OCI-LY7 (cell line): ENCODE results near the gene TMEM255B. TPM values are rescaled to one million over a fixed set of nuclear protein-coding genes. Genes with fewer than 3 reads are reported as not detected.

ENCODE experiments used
- BruUV-seq: library from RNA; stranded (reverse); fragments of 400-500 nt; replicated peaks from 2 replicates; lab custom pipeline; 2021; lab: Mats Ljungman, UMichigan
- CTCF ChIA-PET: fragments of 300-600 bp; sonication (Branson Sonifier 250); formaldehyde crosslinking; loops from one replicate; lab custom pipeline; 2022; ENCODE audit warnings: antibody characterized with exemption; ENCODE audit not compliant: unreplicated experiment; lab: Charles Lee
- POLR2A ChIA-PET: fragments of 300-600 bp; sonication (Branson Sonifier 250); formaldehyde crosslinking; loops from one replicate; lab custom pipeline; 2022; ENCODE audit warnings: antibody characterized with exemption; lab: Charles Lee
- DNase-seq: peaks from one replicate; pipeline ENCODE4 v3.0.0-alpha.2; 2015; ENCODE audit warnings: low spot score
- H2AFZ ChIP-seq: fragments of 200-600 bp; sonication (generic), shearing (Covaris generic); 2 replicates; pipeline ENCODE4 v1.6.1; 2014; ENCODE audit warnings: mild to moderate bottlenecking, antibody characterized with exemption, low read length, moderate library complexity
- H3K27ac ChIP-seq: fragments of 200-600 bp; sonication (generic); 2 replicates; pipeline ENCODE4 v1.5.1; 2014; ENCODE audit warnings: mixed run types, low read depth, mild to moderate bottlenecking, moderate library complexity, low read length, inconsistent platforms; ENCODE audit not compliant: poor library complexity, severe bottlenecking
- H3K36me3 ChIP-seq: fragments of 200-600 bp; sonication (generic); 2 replicates; pipeline ENCODE4 v1.6.1; 2014; ENCODE audit warnings: mild to moderate bottlenecking, antibody characterized with exemption, low read length, moderate library complexity, mixed read lengths; ENCODE audit not compliant: insufficient read depth
- H3K4me1 ChIP-seq: fragments of 200-600 bp; sonication (generic); 2 replicates; pipeline ENCODE4 v1.5.1; 2014; ENCODE audit warnings: mild to moderate bottlenecking, low read length; ENCODE audit not compliant: insufficient read depth, poor library complexity, severe bottlenecking
- H3K4me2 ChIP-seq: fragments of 200-600 bp; sonication (generic); 2 replicates; pipeline ENCODE4 v1.6.1; 2014; ENCODE audit warnings: mild to moderate bottlenecking, low read length
- H3K4me3 ChIP-seq: fragments of 200-600 bp; sonication (generic); 2 replicates; pipeline ENCODE4 v1.5.1; 2014; ENCODE audit warnings: mild to moderate bottlenecking, low read depth, low read length; ENCODE audit not compliant: poor library complexity, severe bottlenecking
- H3K79me2 ChIP-seq: fragments of 200-600 bp; sonication (generic); 2 replicates; pipeline ENCODE4 v1.6.1; 2016; ENCODE audit warnings: low read depth, mild to moderate bottlenecking, low read length, moderate library complexity, mixed read lengths; ENCODE audit not compliant: insufficient read depth
- H3K9me2 ChIP-seq: fragments of 200-600 bp; sonication (generic); 2 replicates; pipeline ENCODE4 v1.6.1; 2016; ENCODE audit warnings: mild to moderate bottlenecking, low read length, mixed read lengths; ENCODE audit not compliant: insufficient read depth
- H3K9me3 ChIP-seq: fragments of 200-600 bp; sonication (generic); 2 replicates; pipeline ENCODE4 v1.6.1; 2014; ENCODE audit warnings: mild to moderate bottlenecking, mixed run types, low read length, mixed read lengths
- H4K20me1 ChIP-seq: fragments of 200-600 bp; sonication (generic); 2 replicates; pipeline ENCODE4 v1.6.1; 2014; ENCODE audit warnings: mild to moderate bottlenecking, antibody characterized with exemption, low read length, moderate library complexity, mixed read lengths; ENCODE audit not compliant: insufficient read depth
- EZH2phosphoT487 ChIP-seq: fragments of 200-600 bp; sonication (generic); IDR thresholded peaks from 2 replicates; pipeline ENCODE4 v1.6.1; 2018; ENCODE audit warnings: low read depth, borderline replicate concordance, mild to moderate bottlenecking, mixed run types, antibody characterized with exemption, low read length, moderate library complexity, mixed read lengths
- intact Hi-C: fragments of 100-400 bp; cut with micrococcal nuclease; formaldehyde crosslinking; loops from one replicate; pipeline ENCODE4 v1.10.0; 2022; ENCODE audit not compliant: unreplicated experiment
- total RNA-seq, 2 experiments: library from RNA; depleted of rRNA in 1 of 2; stranded (reverse); fragments of >200 nt in 1 of 2; shearing (Covaris generic) in 1 of 2; gene quantifications; 2 replicates each; pipeline ENCODE4 v1.2.3, GENCODE V29; 2014 to 2022
- TF ChIP-seq, protein P1 (sequence below): fragments of 200-600 bp; sonication (generic); conservative IDR thresholded peaks from 2 replicates; pipeline ENCODE4 v1.5.1; 2014; ENCODE audit warnings: mild to moderate bottlenecking, antibody characterized with exemption, low read length, moderate library complexity, mixed read lengths

The TMEM255B gene
- total RNA-seq, 2 experiments from 2014 or later = 2.6 to 6.8 TPM

- intact Hi-C loops = no loop called here
- H3K79me2 ChIP-seq = no peaks in the 10 kb centered on the region
- H3K27ac ChIP-seq = no peak overlapping the region
- H2AFZ ChIP-seq = no peak overlapping the region
- H3K9me3 ChIP-seq = no peaks in the 10 kb centered on the region
- no peak overlapping the region for H3K4me2 ChIP-seq
- no peak for TF ChIP-seq EZH2phosphoT487
- TF ChIP-seq, protein P1, sequence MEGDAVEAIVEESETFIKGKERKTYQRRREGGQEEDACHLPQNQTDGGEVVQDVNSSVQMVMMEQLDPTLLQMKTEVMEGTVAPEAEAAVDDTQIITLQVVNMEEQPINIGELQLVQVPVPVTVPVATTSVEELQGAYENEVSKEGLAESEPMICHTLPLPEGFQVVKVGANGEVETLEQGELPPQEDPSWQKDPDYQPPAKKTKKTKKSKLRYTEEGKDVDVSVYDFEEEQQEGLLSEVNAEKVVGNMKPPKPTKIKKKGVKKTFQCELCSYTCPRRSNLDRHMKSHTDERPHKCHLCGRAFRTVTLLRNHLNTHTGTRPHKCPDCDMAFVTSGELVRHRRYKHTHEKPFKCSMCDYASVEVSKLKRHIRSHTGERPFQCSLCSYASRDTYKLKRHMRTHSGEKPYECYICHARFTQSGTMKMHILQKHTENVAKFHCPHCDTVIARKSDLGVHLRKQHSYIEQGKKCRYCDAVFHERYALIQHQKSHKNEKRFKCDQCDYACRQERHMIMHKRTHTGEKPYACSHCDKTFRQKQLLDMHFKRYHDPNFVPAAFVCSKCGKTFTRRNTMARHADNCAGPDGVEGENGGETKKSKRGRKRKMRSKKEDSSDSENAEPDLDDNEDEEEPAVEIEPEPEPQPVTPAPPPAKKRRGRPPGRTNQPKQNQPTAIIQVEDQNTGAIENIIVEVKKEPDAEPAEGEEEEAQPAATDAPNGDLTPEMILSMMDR = no peak
- H3K9me2 ChIP-seq = no peaks in the 10 kb centered on the region
- BruUV-seq = no TSS peak
- DNase-seq = no peak
- H4K20me1 ChIP-seq = no peaks in the 10 kb centered on the region
- H3K4me1 ChIP-seq = no peaks in the 10 kb centered on the region
- H3K36me3 ChIP-seq = no peaks in the 10 kb centered on the region
- POLR2A ChIA-PET = no interaction called here
- CTCF ChIA-PET = no interaction called here
- no peak overlapping the region for H3K4me3 ChIP-seq
These were observed 32.2 kb downstream of the TMEM255B start for GRCh38 chr13:113791226-113791625.

GRCh38 chr13:113791761-113792160 lies 32.7 kb downstream of the TMEM255B start:
- H3K9me2 ChIP-seq = no peaks in the 10 kb centered on the region
- POLR2A ChIA-PET = no interaction called here
- H4K20me1 ChIP-seq = no peaks in the 10 kb centered on the region
- no peak overlapping the region for H3K27ac ChIP-seq
- H3K4me3 ChIP-seq = no peak overlapping the region
- BruUV-seq = no TSS peak
- no peak for TF ChIP-seq EZH2phosphoT487
- TF ChIP-seq, protein P1 = no peak
- H3K79me2 ChIP-seq = no peaks in the 10 kb centered on the region
- CTCF ChIA-PET = no interaction called here
- H3K36me3 ChIP-seq = no peaks in the 10 kb centered on the region
- no peak for DNase-seq
- H3K9me3 ChIP-seq = no peaks in the 10 kb centered on the region
- H3K4me2 ChIP-seq = no peak overlapping the region
- intact Hi-C loops = no loop called here
- H3K4me1 ChIP-seq = no peaks in the 10 kb centered on the region
- H2AFZ ChIP-seq = no peak overlapping the region

GRCh38 chr13:113792236-113792770 lies 33.3 kb downstream of the TMEM255B start:
- ChIA-PET POLR2A (interaction anchor here (0.5 kb wide), 1 partner anchor 32 kb away, joined by 3 read pairs; no protein-coding TSS in a partner anchor), CTCF (interaction anchor here (0.6 kb wide), 1 partner anchor 16 kb away, joined by 3 read pairs; no protein-coding TSS in a partner anchor)
- H3K27ac ChIP-seq = no peak overlapping the region
- DNase-seq = no peak
- no peaks in the 10 kb centered on the region for H3K9me2 ChIP-seq
- intact Hi-C loops = no loop called here
- no peaks in the 10 kb centered on the region for H4K20me1 ChIP-seq
- no peaks in the 10 kb centered on the region for H3K79me2 ChIP-seq
- H2AFZ ChIP-seq = no peak overlapping the region
- H3K4me1 ChIP-seq = no peaks in the 10 kb centered on the region
- no peaks in the 10 kb centered on the region for H3K9me3 ChIP-seq
- H3K36me3 ChIP-seq = no peaks in the 10 kb centered on the region
- H3K4me3 ChIP-seq = no peak overlapping the region
- no peak overlapping the region for H3K4me2 ChIP-seq
- no TSS peak for BruUV-seq
- TF ChIP-seq EZH2phosphoT487 = no peak
- TF ChIP-seq, protein P1 = no peak
